ENCODE data around the gene MUC5B. TPM values are rescaled to one million over a fixed set of nuclear protein-coding genes. Genes with fewer than 3 reads are reported as not detected.

MUC5B gene
- total and polyA plus RNA-seq, 2 donors (not counting 1 experiment from before 2014, with no cell fraction given), result not detected

DNA sequence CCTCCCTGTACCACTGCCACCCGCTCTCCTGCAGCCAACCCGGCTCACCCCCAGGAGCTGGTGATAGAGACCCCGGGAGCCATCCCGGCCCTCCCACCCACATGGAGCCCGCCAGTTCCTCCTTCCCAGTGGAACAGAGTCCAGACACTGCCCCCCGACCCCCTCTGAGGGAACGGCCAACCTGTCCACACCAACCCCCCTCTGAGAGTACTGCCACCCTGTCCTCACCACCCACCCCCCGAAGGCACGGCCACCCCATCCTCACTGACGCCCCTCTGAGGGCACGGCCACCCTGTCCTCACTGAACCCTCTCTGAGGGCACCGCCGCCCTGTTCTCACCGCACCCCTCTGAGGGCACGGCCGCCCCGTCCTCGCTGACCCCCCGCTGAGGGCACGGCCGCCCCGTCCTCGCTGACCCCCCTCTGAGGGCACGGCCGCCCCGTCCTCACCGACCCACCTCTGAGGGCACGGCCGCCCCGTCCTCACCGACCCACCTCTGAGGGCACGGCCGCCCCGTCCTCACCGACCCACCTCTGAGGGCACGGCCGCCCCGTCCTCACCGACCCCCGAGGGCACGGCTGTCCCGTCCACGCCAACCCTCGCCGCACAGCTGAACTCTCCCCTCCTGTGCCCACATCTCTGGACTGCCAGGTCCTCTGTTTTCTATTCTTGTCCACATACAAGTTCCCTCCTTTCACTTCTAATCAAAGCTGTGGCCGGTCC lies 68.6 kb downstream of the MUC5B start:
- Mint-ChIP-seq H3K27me3 (no peaks in the 10 kb centered on the region), H3K9me3 (ENCODE audit: insufficient read depth) (no peaks in the 10 kb centered on the region), H3K4me1 (no peaks in the 10 kb centered on the region), H3K4me3 (no peak overlapping the region), H3K27ac (no peak overlapping the region)
- ChIA-PET CTCF (interaction anchor here (0.7 kb wide), 1 partner anchor 284 kb away, joined by 3 read pairs; no protein-coding TSS in a partner anchor), POLR2A (no interaction called here)
- Histone ChIP-seq H3K27ac (ENCODE audit: low read length in 2 of 2) (no peak overlapping the region), H3K79me2 (ENCODE audit: control insufficient read depth, insufficient read depth, low read length) (peaks cover 64% of the 10 kb centered on the region), H2AFZ (ENCODE audit: insufficient read depth, low read depth, low read length, poor library complexity, severe bottlenecking) (no peak overlapping the region), H4K20me1 (ENCODE audit: control insufficient read depth, insufficient read depth, low read length, poor library complexity, severe bottlenecking) (peaks cover 76% of the 10 kb centered on the region), H3K36me3 (replicated peaks in 1 of 2; ENCODE audit: control extremely low read depth in 1 of 2, control insufficient read depth in 1 of 2, extremely low read depth in 1 of 2, insufficient read depth in 2 of 2, low read length in 1 of 2) (peaks cover 0 to 57% of the 10 kb centered on the region in 2 experiments), H3K4me1 (ENCODE audit: control insufficient read depth in 2 of 2, insufficient read depth in 2 of 2, low read length in 2 of 2) (no peaks in the 10 kb centered on the region), H3K27me3 (replicated peaks in 1 of 4; ENCODE audit: control extremely low read depth in 1 of 4, control insufficient read depth in 3 of 4, insufficient read depth in 4 of 4, low read length in 3 of 4) (no peaks in the 10 kb centered on the region), H3K4me3 (ENCODE audit: control extremely low read depth in 1 of 5, extremely low read depth in 1 of 5, insufficient read depth in 1 of 5, low read depth in 2 of 5, low read length in 4 of 5) (no peak overlapping the region), H3K4me2 (replicated peaks; ENCODE audit: low read depth, low read length, poor library complexity, severe bottlenecking) (no peak overlapping the region), H3K9ac (ENCODE audit: low read length) (no peak overlapping the region), H3K9me3 (ENCODE audit: control extremely low read depth in 1 of 3, control insufficient read depth in 2 of 3, insufficient read depth in 1 of 3, low read length in 2 of 3) (peaks cover 0 to 4% (median 0%) of the 10 kb centered on the region in 3 donors)
- intact Hi-C loops (cut with micrococcal nuclease), result loop anchor here (10.0 kb wide), 1 partner anchor 223 kb away; no protein-coding TSS in a partner anchor
- 98% methylated on average over 38 of the region's 46 CpGs for WGBS (ENCODE audit: insufficient coverage)
- no peak for ATAC-seq (ENCODE audit: low read depth)
- no peak for DNase-seq
- TF ChIP-seq, protein P1, sequence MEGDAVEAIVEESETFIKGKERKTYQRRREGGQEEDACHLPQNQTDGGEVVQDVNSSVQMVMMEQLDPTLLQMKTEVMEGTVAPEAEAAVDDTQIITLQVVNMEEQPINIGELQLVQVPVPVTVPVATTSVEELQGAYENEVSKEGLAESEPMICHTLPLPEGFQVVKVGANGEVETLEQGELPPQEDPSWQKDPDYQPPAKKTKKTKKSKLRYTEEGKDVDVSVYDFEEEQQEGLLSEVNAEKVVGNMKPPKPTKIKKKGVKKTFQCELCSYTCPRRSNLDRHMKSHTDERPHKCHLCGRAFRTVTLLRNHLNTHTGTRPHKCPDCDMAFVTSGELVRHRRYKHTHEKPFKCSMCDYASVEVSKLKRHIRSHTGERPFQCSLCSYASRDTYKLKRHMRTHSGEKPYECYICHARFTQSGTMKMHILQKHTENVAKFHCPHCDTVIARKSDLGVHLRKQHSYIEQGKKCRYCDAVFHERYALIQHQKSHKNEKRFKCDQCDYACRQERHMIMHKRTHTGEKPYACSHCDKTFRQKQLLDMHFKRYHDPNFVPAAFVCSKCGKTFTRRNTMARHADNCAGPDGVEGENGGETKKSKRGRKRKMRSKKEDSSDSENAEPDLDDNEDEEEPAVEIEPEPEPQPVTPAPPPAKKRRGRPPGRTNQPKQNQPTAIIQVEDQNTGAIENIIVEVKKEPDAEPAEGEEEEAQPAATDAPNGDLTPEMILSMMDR (IDR thresholded peaks at IDR 0.05), result no peak
- no peak for TF ChIP-seq EZH2 (IDR thresholded peaks at IDR 0.05; ENCODE audit: borderline replicate concordance, insufficient read depth, low read depth, low read length, poor library complexity, severe bottlenecking)

DNA sequence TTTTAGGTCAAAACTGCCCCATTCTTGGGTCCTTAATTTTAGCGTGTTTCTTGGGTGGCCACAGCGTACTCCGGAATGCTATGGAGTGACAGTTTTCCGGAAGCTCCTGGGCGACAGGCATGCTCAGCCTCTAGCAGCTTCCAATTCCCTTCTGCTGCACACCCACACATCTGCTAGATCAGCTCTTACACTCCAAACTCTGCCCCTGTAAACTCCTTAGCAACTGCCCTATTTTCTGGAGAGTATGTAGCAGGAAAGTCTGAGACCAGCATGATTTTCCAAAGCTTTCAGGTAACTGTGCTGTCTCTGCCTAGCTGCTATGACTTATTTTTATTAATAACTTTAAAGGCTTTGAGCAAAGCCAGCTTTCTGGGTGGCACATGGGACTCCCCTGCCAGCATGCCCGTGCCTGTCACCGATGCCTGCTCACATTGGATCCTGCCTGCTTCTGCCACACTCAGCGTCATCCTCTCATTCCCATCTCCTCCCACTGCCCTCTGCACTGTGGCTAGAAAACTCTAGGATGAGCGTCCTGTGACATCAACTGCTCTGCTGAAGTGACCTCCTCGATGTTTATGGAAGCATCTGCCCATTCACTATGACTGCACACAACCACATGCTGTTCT lies 69.3 kb downstream of the MUC5B start:
- intact Hi-C loops (cut with micrococcal nuclease), result loop anchor here (10.0 kb wide), 1 partner anchor 223 kb away; no protein-coding TSS in a partner anchor
- no peak overlapping the region for H3K4me2 ChIP-seq (replicated peaks; ENCODE audit: low read depth, low read length, poor library complexity, severe bottlenecking)
- H3K27me3 ChIP-seq (replicated peaks in 1 of 4; ENCODE audit: control extremely low read depth in 1 of 4, control insufficient read depth in 3 of 4, insufficient read depth in 4 of 4, low read length in 3 of 4), result no peaks in the 10 kb centered on the region
- H3K79me2 ChIP-seq (ENCODE audit: control insufficient read depth, insufficient read depth, low read length), result peaks cover 69% of the 10 kb centered on the region
- peaks cover 0 to 51% of the 10 kb centered on the region in 2 experiments for H3K36me3 ChIP-seq (replicated peaks in 1 of 2; ENCODE audit: control extremely low read depth in 1 of 2, control insufficient read depth in 1 of 2, extremely low read depth in 1 of 2, insufficient read depth in 2 of 2, low read length in 1 of 2)
- H3K4me1 ChIP-seq (ENCODE audit: control insufficient read depth in 2 of 2, insufficient read depth in 2 of 2, low read length in 2 of 2), result no peaks in the 10 kb centered on the region
- DNase-seq (no peak), ATAC-seq (ENCODE audit: low read depth) (no peak)
- TF ChIP-seq, protein P1 (IDR thresholded peaks at IDR 0.05), result no peak
- TF ChIP-seq EZH2 (IDR thresholded peaks at IDR 0.05; ENCODE audit: borderline replicate concordance, insufficient read depth, low read depth, low read length, poor library complexity, severe bottlenecking), result no peak
- no peaks in the 10 kb centered on the region for H3K9me3 Mint-ChIP-seq (ENCODE audit: insufficient read depth)
- H4K20me1 ChIP-seq (ENCODE audit: control insufficient read depth, insufficient read depth, low read length, poor library complexity, severe bottlenecking), result peaks cover 83% of the 10 kb centered on the region
- no peak overlapping the region for H3K4me3 Mint-ChIP-seq
- no peak overlapping the region for H3K27ac Mint-ChIP-seq
- H3K9me3 ChIP-seq (ENCODE audit: control extremely low read depth in 1 of 3, control insufficient read depth in 2 of 3, insufficient read depth in 1 of 3, low read length in 2 of 3), result peaks cover 0 to 4% (median 0%) of the 10 kb centered on the region in 3 donors
- no peak overlapping the region for H3K4me3 ChIP-seq (ENCODE audit: control extremely low read depth in 1 of 5, extremely low read depth in 1 of 5, insufficient read depth in 1 of 5, low read depth in 2 of 5, low read length in 4 of 5)
- no peaks in the 10 kb centered on the region for H3K27me3 Mint-ChIP-seq
- H2AFZ ChIP-seq (ENCODE audit: insufficient read depth, low read depth, low read length, poor library complexity, severe bottlenecking), result no peak overlapping the region
- H3K27ac ChIP-seq (ENCODE audit: low read length in 2 of 2), result no peak overlapping the region
- ChIA-PET POLR2A (no interaction called here), CTCF (interaction anchor here (2.0 kb wide), 1 partner anchor 283 kb away, joined by 12 read pairs; no protein-coding TSS in a partner anchor)
- H3K9ac ChIP-seq (ENCODE audit: low read length), result no peak overlapping the region
- H3K4me1 Mint-ChIP-seq, result no peaks in the 10 kb centered on the region
- 98% methylated on average over 9 of the region's 10 CpGs for WGBS (ENCODE audit: insufficient coverage)

All from B cell (primary cell).